HepG2 (cell line): ENCODE results near the gene COL27A1. TPM values are rescaled to one million over a fixed set of nuclear protein-coding genes. Genes with fewer than 3 reads are reported as not detected.

Experiments
- ATF6 ChIP-seq: sonication (generic); formaldehyde crosslinking; conservative IDR thresholded peaks from 2 replicates; pipeline ENCODE4 v1.4.0; 2020; ENCODE audit warnings: missing genetic modification reagents
- CREM ChIP-seq, 2 experiments: sonication (generic) in 1 of 2; formaldehyde crosslinking in 1 of 2; IDR thresholded peaks; 2 replicates each; pipeline versions ENCODE4 v1.4.0 to v1.6.1; 2016 to 2020; ENCODE audit warnings: antibody characterized with exemption in 1 of 2, mild to moderate bottlenecking in 1 of 2, missing genetic modification reagents in 1 of 2
- GATA4 ChIP-seq: sonication (generic); IDR thresholded peaks from 2 replicates; pipeline ENCODE4 v1.6.1; 2016; ENCODE audit warnings: antibody characterized with exemption, low read depth, borderline replicate concordance
- MXI1 ChIP-seq: IDR thresholded peaks from 3 replicates; pipeline ENCODE4 v1.6.1; 2012; ENCODE audit warnings: low read depth, low read length, inconsistent platforms, borderline replicate concordance
- MYNN ChIP-seq: sonication (generic); formaldehyde crosslinking; IDR thresholded peaks from 2 replicates; pipeline ENCODE4 v1.4.0; 2020; ENCODE audit warnings: mild to moderate bottlenecking, low read depth, missing genetic modification reagents
- NONO ChIP-seq, 2 experiments: fragments of 450-650 bp in 1 of 2; sonication (generic) in 1 of 2; formaldehyde crosslinking in 1 of 2; IDR thresholded peaks in 1 of 2; conservative IDR thresholded peaks in 1 of 2; 2 replicates each; pipeline versions ENCODE4 v1.6.1 to v1.8.0; 2017 to 2022; ENCODE audit warnings: mild to moderate bottlenecking in 1 of 2, missing genetic modification reagents in 1 of 2, moderate library complexity in 1 of 2
- NRL ChIP-seq: sonication (generic); formaldehyde crosslinking; IDR thresholded peaks from 2 replicates; pipeline ENCODE4 v1.5.0; 2020; ENCODE audit warnings: missing genetic modification reagents, mild to moderate bottlenecking, moderate library complexity, borderline replicate concordance
- PHF8 ChIP-seq: sonication (generic); formaldehyde crosslinking; IDR thresholded peaks from 2 replicates; pipeline ENCODE4 v1.5.0; 2020; ENCODE audit warnings: missing genetic modification reagents
- SETDB1 ChIP-seq: sonication (generic); formaldehyde crosslinking; IDR thresholded peaks from 2 replicates; pipeline ENCODE4 v1.5.1; 2020; ENCODE audit warnings: missing genetic modification reagents, mild to moderate bottlenecking, borderline replicate concordance
- ZBTB2 ChIP-seq: sonication (generic); formaldehyde crosslinking; IDR thresholded peaks from 2 replicates; pipeline ENCODE4 v1.8.0; 2022; ENCODE audit warnings: low read depth, missing genetic modification reagents
- ZFP36L2 ChIP-seq: sonication (generic); formaldehyde crosslinking; IDR thresholded peaks from 2 replicates; pipeline ENCODE4 v1.4.0; 2020; ENCODE audit warnings: missing genetic modification reagents
- ZMYM2 ChIP-seq: sonication (generic); formaldehyde crosslinking; IDR thresholded peaks from 2 replicates; pipeline ENCODE4 v1.8.0; 2022; ENCODE audit warnings: mild to moderate bottlenecking, missing genetic modification reagents
- ZNF232 ChIP-seq: sonication (generic); formaldehyde crosslinking; IDR thresholded peaks from 2 replicates; pipeline ENCODE4 v1.4.0; 2020; ENCODE audit warnings: missing genetic modification reagents, borderline replicate concordance
- ZNF577 ChIP-seq: sonication (generic); formaldehyde crosslinking; IDR thresholded peaks from 2 replicates; pipeline ENCODE4 v1.4.0; 2020; ENCODE audit warnings: mild to moderate bottlenecking, low read depth, missing genetic modification reagents, borderline replicate concordance
- ZNF775 ChIP-seq: sonication (generic); formaldehyde crosslinking; IDR thresholded peaks from 2 replicates; pipeline ENCODE4 v1.4.0; 2020; ENCODE audit warnings: missing genetic modification reagents, mild to moderate bottlenecking, moderate library complexity, borderline replicate concordance
- polyA plus RNA-seq, 8 experiments: library from polyadenylated mRNA; depleted of rRNA in 3 of 8; stranded (reverse) in 7 of 8; unstranded in 1 of 8; fragments of >200 nt; fragmentation: Illumina TruSeq in 4 of 8; extraction: Trizol in 4 of 8; gene quantifications; 2 replicates each; pipeline versions ENCODE4 v1.2.1 to v1.2.3, GENCODE V29; 2011 to 2016; ENCODE audit warnings: low read depth in 4 of 8, missing spikeins in 1 of 8, mixed read lengths in 1 of 8; ENCODE audit not compliant: insufficient read depth in 1 of 8
- total RNA-seq, 5 experiments: library from RNA; depleted of rRNA; stranded (reverse); fragments of >200 nt; fragmentation: Illumina TruSeq; extraction: Trizol; gene quantifications; 2 replicates each; pipeline ENCODE4 v1.2.3, GENCODE V29; 2016; ENCODE audit warnings: low read depth in 1 of 5
- TF ChIP-seq, protein P1 (sequence below): sonication (generic); formaldehyde crosslinking; IDR thresholded peaks from 2 replicates; pipeline ENCODE4 v1.5.0; 2020; ENCODE audit warnings: mild to moderate bottlenecking, missing genetic modification reagents, borderline replicate concordance
- TF ChIP-seq, protein P2 (sequence below): sonication (generic); formaldehyde crosslinking; IDR thresholded peaks from 2 replicates; pipeline ENCODE4 v1.4.0; 2020; ENCODE audit warnings: mild to moderate bottlenecking, low read depth, missing genetic modification reagents
- TF ChIP-seq, protein P3 (sequence below): sonication (generic); formaldehyde crosslinking; IDR thresholded peaks from 2 replicates; pipeline ENCODE4 v1.5.1; 2020; ENCODE audit warnings: missing genetic modification reagents, mild to moderate bottlenecking, borderline replicate concordance

COL27A1 gene
- total and polyA plus RNA-seq, 2 of the 13 experiments (the other 11 are each of a cell fraction or from before 2014, with no cell fraction given) = 71.3 to 89.1 TPM

DNA sequence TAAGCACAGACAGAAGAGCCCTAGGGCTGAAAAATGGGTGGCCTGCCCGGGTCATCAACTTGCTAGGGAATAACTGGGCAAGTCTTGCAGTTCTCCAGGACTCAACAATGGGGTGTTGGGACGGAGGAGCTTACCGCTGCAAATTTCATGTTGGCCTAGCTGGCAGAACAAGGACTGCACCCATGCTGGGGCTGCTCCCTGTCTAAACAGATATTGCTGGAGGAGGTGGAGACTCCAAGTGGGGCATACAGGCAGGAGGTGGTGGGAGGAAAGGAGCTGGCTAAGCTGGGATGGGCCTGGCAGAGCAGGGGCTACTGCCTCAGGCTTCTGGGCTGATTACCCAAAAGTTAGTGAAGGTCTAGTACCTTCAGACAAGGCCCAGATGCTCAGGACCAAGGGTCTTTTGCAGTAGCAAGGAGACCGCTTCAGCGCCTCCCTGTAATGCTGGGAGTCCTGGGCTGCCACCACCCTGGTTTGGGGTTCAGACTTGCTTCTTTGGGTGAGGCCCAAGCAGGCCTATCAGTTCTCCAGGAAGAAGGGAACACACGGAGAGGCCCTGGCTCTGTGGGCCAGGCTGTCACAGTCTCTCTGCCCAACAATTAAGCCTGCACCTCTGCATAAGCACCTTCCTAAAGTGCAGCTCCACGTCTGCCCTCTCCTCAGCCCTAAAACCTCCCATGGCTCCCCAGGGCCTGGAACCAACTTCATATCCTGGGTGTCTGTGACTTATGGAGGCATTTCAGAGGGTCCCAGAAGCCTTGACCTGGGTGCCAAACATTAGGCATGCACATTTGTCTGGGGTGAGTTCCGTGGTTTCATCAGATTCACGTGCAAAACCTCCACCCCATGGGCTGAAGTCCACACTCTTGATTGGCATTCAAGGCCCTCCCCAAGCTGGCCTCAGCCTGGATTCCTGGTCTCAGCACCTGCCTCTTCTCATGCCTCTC lies 32.0 kb upstream of the COL27A1 start (continued):
- TF ChIP-seq, protein P1, sequence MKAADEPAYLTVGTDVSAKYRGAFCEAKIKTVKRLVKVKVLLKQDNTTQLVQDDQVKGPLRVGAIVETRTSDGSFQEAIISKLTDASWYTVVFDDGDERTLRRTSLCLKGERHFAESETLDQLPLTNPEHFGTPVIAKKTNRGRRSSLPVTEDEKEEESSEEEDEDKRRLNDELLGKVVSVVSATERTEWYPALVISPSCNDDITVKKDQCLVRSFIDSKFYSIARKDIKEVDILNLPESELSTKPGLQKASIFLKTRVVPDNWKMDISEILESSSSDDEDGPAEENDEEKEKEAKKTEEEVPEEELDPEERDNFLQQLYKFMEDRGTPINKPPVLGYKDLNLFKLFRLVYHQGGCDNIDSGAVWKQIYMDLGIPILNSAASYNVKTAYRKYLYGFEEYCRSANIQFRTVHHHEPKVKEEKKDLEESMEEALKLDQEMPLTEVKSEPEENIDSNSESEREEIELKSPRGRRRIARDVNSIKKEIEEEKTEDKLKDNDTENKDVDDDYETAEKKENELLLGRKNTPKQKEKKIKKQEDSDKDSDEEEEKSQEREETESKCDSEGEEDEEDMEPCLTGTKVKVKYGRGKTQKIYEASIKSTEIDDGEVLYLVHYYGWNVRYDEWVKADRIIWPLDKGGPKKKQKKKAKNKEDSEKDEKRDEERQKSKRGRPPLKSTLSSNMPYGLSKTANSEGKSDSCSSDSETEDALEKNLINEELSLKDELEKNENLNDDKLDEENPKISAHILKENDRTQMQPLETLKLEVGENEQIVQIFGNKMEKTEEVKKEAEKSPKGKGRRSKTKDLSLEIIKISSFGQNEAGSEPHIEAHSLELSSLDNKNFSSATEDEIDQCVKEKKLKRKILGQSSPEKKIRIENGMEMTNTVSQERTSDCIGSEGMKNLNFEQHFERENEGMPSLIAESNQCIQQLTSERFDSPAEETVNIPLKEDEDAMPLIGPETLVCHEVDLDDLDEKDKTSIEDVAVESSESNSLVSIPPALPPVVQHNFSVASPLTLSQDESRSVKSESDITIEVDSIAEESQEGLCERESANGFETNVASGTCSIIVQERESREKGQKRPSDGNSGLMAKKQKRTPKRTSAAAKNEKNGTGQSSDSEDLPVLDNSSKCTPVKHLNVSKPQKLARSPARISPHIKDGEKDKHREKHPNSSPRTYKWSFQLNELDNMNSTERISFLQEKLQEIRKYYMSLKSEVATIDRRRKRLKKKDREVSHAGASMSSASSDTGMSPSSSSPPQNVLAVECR (CRISPR knock-in tag) = peak; percentile 48; the same call in 1 of the 2 replicates
- TF ChIP-seq MYNN (no peak), MXI1 (no peak), CREM (IDR thresholded peaks at IDR 0.05) (no peak), CREM (CRISPR knock-in tag; IDR thresholded peaks at IDR 0.05) (no peak), ATF6 (CRISPR knock-in tag) (no peak), ZNF775 (no peak), ZFP36L2 (CRISPR knock-in tag) (no peak), NONO (IDR thresholded peaks at IDR 0.05) (no peak), NONO (CRISPR knock-in tag; conservative IDR thresholded peaks at IDR 0.05) (no peak), SETDB1 (no peak), ZNF577 (no peak), NRL (CRISPR knock-in tag) (no peak), GATA4 (no peak), ZNF232 (CRISPR knock-in tag) (no peak), ZMYM2 (CRISPR knock-in tag) (no peak), PHF8 (CRISPR knock-in tag) (no peak), ZBTB2 (CRISPR knock-in tag) (no peak)
- TF ChIP-seq, protein P2, sequence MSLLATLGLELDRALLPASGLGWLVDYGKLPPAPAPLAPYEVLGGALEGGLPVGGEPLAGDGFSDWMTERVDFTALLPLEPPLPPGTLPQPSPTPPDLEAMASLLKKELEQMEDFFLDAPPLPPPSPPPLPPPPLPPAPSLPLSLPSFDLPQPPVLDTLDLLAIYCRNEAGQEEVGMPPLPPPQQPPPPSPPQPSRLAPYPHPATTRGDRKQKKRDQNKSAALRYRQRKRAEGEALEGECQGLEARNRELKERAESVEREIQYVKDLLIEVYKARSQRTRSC = no peak
- TF ChIP-seq, protein P3, sequence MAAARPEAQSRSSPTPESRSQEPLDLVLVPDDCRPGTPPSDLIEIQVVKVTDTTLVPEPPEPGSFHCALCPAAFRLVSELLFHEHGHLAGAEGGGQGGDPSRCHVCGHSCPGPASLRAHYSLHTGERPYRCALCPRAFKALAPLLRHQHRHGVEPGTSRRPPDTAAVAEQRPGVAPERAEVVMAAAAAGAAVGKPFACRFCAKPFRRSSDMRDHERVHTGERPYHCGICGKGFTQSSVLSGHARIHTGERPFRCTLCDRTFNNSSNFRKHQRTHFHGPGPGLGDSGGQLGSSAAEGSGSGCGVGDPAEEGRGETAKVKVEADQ (CRISPR knock-in tag) = no peak
